Measurements from ENCODE around the gene NLGN3.

NLGN3 gene

GRCh38 chrX:71118985-71119535 is 25.6 kb upstream of the NLGN3 start:
- no peak for DNase-seq

DNA sequence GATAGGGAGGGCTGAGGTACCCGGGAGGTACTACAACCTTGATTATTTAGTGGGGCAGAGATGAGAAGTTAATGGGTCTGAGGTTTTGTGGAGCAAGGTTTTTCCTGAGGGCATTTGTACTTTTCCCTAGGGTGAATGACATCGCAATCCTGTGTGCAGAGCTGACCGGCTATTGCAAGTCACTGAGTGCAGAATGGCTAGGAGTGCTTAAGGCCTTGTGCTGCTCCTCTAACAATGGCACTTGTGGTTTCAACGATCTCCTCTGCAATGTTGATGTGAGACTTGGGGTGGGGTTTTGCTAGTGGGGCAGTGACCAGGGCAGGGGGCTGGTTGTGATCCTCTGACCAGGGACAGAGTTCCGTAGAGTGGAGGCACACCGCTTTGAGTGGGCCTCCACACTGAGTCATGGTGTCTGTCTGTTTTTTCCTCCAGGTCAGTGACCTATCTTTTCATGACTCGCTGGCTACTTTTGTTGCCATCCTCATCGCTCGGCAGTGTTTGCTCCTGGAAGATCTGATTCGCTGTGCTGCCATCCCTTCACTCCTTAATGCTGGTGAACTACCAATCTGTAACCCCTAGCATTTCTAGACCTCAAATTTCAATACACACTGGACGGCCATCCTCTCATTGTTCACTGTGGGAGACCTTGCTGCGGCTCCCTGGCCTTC is 16.3 kb upstream of the NLGN3 start:
- no peak for DNase-seq

DNA sequence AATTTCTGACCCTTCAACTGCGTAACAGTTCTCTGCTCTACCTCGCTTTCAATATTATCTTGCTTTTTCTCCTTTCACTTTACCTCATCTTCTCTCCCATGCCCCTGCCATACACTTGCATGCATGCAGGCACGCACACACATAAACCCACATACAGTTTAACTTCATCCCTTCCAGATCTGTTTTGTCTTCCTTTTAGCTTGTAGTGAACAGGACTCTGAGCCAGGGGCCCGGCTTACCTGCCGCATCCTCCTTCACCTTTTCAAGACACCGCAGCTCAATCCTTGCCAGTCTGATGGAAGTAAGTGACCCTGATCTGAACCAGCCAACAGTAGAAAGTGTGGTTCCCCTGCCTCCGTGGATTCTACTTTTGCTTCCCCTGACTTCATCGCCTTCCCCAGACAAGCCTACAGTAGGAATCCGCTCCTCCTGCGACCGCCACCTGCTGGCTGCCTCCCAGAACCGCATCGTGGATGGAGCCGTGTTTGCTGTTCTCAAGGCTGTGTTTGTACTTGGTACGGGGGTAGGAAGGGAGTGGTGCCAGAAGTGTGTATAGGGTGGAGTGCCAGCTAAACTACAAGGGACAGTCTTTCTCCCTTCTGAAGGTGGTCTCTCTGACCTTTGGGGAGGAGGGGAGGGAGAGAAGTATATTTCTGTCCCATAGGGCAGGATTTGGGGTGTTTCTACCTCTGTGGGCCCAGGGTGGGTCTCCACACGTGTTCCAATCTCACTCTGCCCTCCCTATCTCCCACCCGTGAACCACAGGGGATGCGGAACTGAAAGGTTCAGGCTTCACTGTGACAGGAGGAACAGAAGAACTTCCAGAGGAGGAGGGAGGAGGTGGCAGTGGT is 15.5 kb upstream of the NLGN3 start:
- DNase-seq: peak; percentile 76

GRCh38 chrX:71131510-71131909 is 13.1 kb upstream of the NLGN3 start:
- no peak for DNase-seq

DNA sequence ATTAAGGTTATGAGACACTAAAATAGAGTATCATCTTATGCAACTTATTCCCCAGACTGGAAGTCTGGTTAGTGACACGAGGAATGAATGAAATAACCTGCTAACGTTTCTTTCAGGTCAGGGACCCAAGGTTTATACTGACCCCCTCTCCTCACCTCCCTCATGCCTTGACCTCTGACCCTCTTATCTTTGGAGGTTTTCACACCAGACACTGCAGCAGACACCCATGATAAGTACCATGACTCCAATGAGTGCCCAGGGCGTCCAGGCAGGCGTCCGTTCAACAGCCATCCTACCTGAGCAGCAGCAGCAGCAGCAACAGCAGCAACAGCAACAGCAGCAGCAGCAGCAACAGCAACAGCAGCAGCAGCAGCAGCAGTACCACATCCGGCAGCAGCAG is 4.2 kb upstream of the NLGN3 start:
- DNase-seq: no peak

DNA sequence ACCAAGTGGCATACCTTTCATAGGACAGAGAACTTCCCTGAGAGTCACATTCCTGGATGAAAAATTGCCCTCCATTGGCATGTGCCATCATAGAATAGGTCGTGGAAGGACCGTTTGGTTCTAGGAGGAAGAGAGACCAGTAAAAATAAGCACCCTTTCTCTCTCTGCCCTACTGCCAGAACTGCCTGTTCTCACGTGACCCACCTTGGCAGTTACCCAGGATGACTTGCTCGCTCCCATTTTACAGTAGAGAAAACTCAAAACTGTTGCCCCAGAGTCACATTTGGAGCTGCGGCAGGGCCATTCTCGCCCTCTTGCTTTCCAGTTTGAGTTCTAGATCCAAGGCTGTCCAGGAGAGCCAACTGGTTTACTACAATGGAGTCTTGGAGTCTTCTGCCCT is 1.1 kb upstream of the NLGN3 start:
- DNase-seq: no peak

DNA sequence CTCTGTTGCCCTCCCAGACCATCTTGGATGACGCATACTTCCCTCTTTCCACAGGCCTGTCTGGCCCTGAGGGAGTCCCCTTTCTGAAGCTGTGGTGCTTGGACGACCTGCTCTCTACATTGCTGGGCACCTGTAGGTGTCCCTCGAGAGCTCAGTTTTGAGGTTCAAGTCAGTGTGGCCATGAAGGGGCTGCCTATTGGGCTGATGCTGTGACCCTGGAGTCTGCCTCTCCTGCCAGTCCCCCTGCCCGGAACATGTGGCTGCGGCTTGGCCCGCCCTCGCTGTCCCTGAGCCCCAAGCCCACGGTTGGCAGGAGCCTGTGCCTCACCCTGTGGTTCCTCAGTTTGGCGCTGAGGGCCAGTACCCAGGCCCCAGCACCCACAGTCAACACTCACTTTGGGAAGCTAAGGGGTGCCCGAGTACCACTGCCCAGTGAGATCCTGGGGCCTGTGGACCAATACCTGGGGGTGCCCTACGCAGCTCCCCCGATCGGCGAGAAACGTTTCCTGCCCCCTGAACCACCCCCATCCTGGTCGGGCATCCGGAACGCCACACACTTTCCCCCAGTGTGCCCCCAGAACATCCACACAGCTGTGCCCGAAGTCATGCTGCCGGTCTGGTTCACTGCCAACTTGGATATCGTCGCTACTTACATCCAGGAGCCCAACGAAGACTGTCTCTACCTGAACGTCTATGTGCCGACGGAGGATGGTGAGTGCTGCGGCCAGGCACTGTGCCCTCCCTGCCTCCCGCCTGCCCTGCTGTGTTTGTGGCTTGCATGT is 3.0 kb downstream of the NLGN3 start:
- DNase-seq: no peak

DNA sequence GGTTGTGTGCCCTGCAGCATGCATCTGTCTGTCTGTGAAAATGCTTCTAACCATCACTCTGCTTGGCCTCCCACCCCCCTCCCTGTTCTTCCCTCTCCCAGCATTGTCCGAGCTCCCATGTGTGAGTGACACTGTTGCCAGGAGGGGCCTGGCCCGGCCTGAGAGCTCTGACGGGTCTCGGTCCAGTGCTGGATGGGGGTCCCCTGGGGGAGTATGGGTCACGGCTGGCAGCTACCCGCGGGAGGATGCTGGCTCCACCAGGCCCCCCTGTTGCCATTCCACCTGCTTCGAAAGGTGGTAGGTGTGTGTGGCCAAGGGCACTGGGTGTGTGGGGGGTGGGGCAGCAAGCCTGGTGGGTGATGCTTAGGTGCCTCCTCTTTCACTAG is 3.6 kb downstream of the NLGN3 start:
- no peak for DNase-seq

DNA sequence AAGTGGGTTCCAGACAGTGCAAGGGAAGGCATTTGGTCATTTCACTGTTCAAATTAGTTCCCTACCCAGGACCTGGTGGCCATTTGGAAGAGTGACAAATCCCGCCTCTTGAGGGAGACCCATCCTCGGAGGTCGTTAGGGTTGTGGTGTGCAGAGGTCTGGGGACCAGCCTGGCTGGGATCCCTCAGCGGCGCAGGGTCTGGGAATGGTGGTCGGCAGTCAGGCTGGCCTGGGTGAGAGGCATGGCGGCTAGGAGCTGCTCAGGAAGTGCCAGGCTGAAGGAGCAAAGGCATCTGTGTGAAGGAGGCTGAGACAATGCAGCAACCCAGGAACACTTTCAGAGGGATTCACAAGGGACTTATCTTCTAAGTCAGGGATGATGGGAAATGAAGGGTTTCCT is 6.7 kb downstream of the NLGN3 start:
- DNase-seq: no peak

DNA sequence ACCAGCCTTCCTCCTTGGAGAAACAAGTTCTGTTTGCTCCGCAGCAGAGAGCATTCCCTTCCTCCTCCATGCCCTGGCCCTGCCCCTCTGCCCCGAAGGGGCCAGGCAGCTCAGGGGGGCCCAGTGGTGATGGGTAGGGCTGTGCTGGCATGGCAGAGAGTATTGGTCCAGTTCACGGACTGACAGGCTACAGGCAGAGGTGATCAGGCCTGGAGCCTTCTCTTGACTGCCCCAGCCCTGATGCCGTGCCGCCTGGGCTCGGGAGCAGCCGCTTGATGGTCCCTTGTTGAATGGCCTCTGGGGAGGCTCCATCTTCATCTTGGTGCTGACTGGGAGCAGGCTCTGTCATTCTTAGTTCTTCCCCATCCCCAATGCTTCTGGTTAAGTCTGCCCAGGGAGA is 9.6 kb downstream of the NLGN3 start:
- DNase-seq: no peak

- no peak for DNase-seq
Measured at GRCh38 chrX:71154641-71155040, 10.0 kb downstream of the NLGN3 start.

- no peak for DNase-seq
Measured at GRCh38 chrX:71158603-71159002, 14.0 kb downstream of the NLGN3 start.

DNA sequence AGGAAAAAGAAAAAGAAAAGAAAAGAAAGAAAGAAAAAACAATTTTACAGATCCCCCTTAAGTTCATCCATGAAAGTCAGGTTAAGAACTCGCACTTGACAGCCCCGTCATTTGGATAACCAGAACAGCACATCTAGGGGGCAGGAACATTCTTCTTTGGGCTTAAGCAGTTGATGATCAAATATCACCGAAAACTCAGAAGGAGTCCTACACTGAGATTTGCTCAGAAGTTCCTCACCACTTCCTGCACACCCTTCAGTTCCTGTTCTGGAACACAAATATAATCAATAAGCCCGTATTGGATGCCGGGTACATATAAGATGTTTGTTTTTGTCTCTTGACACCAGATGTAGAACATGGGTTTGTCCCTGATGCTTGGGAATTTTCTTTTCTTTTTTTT is 14.7 kb downstream of the NLGN3 start:
- DNase-seq: no peak

GRCh38 chrX:71160475-71160874 is 15.8 kb downstream of the NLGN3 start:
- DNase-seq: no peak

- DNase-seq: no peak
Measured at GRCh38 chrX:71162981-71163380, 18.3 kb downstream of the NLGN3 start.

DNA sequence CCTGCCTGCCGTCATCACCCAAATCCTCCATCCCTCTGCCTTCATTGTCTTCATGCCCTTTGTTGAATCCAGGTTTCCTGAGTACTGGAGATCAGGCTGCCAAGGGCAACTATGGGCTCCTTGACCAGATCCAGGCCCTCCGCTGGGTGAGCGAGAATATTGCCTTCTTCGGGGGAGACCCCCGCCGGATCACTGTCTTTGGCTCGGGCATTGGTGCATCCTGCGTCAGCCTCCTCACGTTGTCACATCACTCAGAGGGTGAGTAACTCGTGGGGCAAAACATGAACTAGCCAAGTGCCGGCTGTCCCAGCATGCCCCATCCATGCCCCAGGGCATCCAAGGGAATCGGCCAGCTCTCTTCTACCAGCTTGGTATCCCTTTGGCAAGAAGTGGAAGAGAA is 19.4 kb downstream of the NLGN3 start:
- DNase-seq: no peak

- no peak for DNase-seq
Measured at GRCh38 chrX:71166461-71166860, 21.8 kb downstream of the NLGN3 start.

DNA sequence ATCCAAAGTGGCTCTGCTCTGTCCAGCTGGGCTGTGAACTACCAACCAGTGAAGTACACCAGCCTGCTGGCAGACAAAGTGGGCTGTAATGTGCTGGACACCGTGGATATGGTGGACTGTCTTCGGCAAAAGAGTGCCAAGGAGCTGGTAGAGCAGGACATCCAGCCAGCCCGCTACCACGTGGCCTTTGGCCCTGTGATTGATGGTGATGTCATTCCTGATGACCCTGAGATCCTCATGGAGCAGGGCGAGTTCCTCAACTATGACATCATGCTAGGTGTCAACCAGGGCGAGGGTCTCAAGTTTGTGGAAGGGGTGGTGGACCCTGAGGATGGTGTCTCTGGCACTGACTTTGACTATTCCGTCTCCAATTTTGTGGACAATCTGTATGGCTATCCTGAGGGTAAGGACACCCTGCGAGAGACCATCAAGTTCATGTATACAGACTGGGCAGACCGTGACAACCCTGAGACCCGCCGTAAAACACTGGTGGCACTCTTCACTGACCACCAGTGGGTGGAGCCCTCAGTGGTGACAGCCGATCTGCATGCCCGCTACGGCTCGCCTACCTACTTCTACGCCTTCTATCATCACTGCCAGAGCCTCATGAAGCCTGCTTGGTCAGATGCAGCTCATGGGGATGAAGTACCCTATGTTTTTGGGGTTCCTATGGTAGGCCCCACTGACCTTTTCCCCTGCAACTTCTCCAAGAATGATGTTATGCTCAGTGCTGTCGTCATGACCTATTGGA is 22.6 kb downstream of the NLGN3 start:
- no peak for DNase-seq

DNA sequence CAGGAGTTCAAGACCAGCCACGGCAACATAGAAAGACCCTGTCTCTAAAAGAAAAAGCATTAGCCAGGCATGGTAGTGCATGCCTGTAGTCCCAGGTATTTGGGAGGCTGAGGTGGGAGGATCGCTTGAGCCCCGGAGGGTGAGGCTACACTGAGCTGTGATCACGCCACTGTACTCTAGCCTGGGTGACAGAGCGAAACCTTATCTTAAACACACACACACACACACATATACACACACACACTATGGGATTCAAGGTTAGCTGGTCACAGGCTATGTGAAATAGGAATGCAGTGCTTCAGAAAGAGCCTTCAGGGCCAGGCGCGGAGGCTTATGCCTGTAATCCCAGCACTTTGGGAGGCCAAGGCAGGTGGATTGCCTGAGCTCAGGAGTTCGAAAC is 23.5 kb downstream of the NLGN3 start:
- no peak for DNase-seq

DNA sequence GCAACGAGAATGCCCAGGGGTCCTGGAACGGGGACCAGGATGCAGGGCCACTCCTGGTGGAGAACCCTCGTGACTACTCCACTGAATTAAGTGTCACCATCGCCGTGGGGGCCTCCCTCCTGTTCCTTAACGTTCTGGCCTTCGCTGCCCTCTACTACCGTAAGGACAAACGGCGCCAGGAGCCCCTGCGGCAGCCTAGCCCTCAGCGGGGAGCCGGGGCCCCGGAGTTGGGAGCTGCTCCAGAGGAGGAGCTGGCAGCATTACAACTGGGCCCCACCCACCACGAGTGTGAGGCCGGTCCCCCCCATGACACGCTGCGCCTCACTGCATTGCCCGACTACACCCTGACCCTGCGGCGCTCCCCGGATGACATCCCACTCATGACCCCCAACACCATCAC is 24.9 kb downstream of the NLGN3 start:
- DNase-seq: no peak

DNA sequence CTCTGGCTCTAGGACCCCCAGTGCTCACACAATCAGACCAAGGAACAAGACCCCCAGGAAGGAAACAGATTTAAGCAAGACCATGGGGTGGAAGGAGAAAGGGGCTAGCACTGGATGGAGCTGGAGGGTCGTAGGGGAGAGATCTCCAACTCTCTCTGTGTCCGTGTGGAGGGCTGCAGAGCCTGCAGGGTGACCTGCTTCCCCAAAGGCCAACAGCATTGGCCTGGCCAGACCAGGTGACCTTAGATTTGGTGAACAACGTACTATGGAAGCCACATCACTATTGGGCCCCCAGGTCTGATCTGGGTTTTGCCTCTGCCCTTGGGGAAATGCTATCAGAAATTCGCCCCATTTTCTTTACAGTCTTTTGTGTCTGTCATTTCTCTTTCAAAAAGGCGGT is 26.0 kb downstream of the NLGN3 start:
- DNase-seq: no peak

- DNase-seq: no peak
Measured at GRCh38 chrX:71171110-71171801, 26.6 kb downstream of the NLGN3 start.

Measured in stimulated activated CD4-positive, alpha-beta T cell treated with anti-CD3 and anti-CD28 coated beads, Interleukin-2, amount 100 ng/mL, for 24 hours (primary cell).